ENCODE data around the gene NABP1. TPM values are rescaled to one million over a fixed set of nuclear protein-coding genes. Genes with fewer than 3 reads are reported as not detected.
A peak's percentile ranks its signal among the peaks of the same experiment; 100 is the strongest.

NABP1 gene
- total and polyA plus RNA-seq, 12 donors: 1.2 to 15.3 (median 3.8) TPM

GRCh38 chr2:191678437-191679100 lies 633 bp downstream of the NABP1 start:
- Histone ChIP-seq H3K9me3 (no peaks in the 10 kb centered on the region), H3K27me3 (no peaks in the 10 kb centered on the region), H3K27ac (peak overlapping the region; percentile 65 to 99 (median 90)), H3K4me3 (peak overlapping the region; percentile 52 to 84 (median 76)), H3K4me1 (peaks cover 0 to 79% (median 12%) of the 10 kb centered on the region in 9 donors), H3K36me3 (peaks cover 0 to 31% (median 0%) of the 10 kb centered on the region in 9 donors)
- WGBS, 2 donors: 1 to 3% methylated on average over 39 to 40 of the region's 40 CpGs
- ATAC-seq (peak; percentile 2 to 32 (median 23)), DNase-seq (peak; percentile 39 to 55)
- TF ChIP-seq CTCF (IDR thresholded peaks at IDR 0.05): no peak
- intact Hi-C loops (cut with DNase I): no loop called here

DNA sequence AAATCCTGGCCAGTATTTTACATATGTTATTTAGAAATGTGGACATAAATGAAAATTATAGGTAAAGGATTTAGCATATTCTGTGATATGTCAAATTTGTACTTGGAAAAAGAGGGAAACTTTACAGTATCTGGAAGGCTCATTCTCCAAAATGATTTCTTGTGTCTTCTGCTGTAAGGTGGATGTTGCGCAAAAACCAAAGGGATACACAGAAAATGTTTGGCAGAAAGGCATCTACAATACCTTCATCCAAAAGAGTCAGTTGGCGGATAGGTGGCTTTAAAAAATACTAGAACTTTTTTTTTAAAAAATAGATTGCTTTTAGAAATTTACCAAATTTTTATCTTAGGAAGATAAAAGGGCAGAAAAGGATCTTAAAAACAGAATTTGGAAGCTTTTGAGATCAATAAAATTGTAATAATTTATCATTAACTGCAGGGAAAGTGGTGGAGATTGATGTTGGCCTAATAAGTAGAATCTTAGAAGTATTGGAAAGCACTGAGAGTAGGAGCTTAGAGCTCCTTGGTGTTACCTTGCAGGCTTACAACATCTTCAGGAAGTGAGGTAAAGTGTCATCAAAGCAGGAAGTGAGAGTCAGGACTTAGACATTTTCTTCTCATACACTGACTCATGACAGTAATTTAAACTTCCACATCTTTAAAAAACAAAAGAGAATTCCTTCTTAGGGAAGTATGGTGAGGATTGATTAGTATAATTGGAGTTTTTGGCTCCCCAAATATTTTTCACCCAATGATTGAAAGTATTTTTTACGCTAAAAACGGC lies 2.1 kb downstream of the NABP1 start:
- Histone ChIP-seq H3K9me3 (no peaks in the 10 kb centered on the region), H3K27ac (peak overlapping the region in 3 of 10 donors; percentile 86 to 99 (median 90)), H3K4me1 (peaks cover 0 to 78% (median 12%) of the 10 kb centered on the region in 9 donors), H3K27me3 (no peaks in the 10 kb centered on the region), H3K4me3 (peak overlapping the region in 4 of 10 donors; percentile 11 to 83 (median 77)), H3K36me3 (peaks cover 0 to 45% (median 0%) of the 10 kb centered on the region in 9 donors)
- DNase-seq (no peak), ATAC-seq (no peak)
- TF ChIP-seq CTCF (IDR thresholded peaks at IDR 0.05): no peak
- 95 to 96% methylated on average over 4 of the region's 4 CpGs for whole genome bisulfite sequencing, 2 donors
- intact Hi-C loops (cut with DNase I): no loop called here

- no peak for ATAC-seq
- H3K4me1 ChIP-seq: peaks cover 0 to 72% (median 12%) of the 10 kb centered on the region in 9 donors
- DNase-seq: no peak
- H3K4me3 ChIP-seq: peak overlapping the region in 1 of 10 donors; percentile 79
- WGBS, 2 donors: 86 to 88% methylated on average over 1 of the region's 1 CpG
- TF ChIP-seq CTCF (IDR thresholded peaks at IDR 0.05): no peak
- H3K27ac ChIP-seq: peak overlapping the region in 2 of 10 donors; percentile 3 to 99
- no peaks in the 10 kb centered on the region for H3K27me3 ChIP-seq
- no peaks in the 10 kb centered on the region for H3K9me3 ChIP-seq
- peaks cover 0 to 52% (median 0%) of the 10 kb centered on the region in 9 donors for H3K36me3 ChIP-seq
- intact Hi-C loops (cut with DNase I): no loop called here
Observed at GRCh38 chr2:191680639-191681038, 2.7 kb downstream of the NABP1 start.

DNA sequence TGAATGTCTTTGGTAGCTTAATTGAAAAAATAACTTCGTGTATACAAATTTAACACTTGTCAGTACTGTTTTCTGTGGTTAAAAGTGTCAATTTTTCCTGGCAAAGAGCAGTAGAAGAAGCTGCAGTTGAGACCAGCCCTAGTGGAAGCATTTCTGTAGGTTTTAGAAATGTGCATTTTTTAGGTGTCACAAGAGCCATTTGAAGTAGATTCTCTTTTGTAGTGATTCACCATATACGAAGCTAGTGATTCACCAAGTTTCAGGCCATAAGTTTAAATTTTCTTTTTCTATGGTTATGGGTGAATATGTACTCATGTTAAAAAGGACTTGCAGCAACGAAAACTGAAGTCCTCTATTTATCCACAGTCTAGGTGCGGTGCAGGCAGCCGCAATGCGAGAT lies 4.2 kb downstream of the NABP1 start:
- no peak for TF ChIP-seq CTCF (IDR thresholded peaks at IDR 0.05)
- 96 to 99% methylated on average over 6 of the region's 6 CpGs for WGBS, 2 donors
- no peaks in the 10 kb centered on the region for H3K27me3 ChIP-seq
- no peak for DNase-seq
- H3K4me3 ChIP-seq: peak overlapping the region in 1 of 10 donors; percentile 79
- peaks cover 0 to 67% (median 2%) of the 10 kb centered on the region in 9 donors for H3K4me1 ChIP-seq
- H3K36me3 ChIP-seq: peaks cover 0 to 66% (median 0%) of the 10 kb centered on the region in 9 donors
- H3K27ac ChIP-seq: peak overlapping the region in 1 of 10 donors; percentile 7
- ATAC-seq: no peak
- no peaks in the 10 kb centered on the region for H3K9me3 ChIP-seq
- intact Hi-C loops (cut with DNase I): no loop called here

All from heart right ventricle (tissue), 16 donors.